ENCODE data around the gene MSI2.

GRCh38 chr17:57420734-57421717 is 164.7 kb downstream of the MSI2 start:
- TF ChIP-seq, protein P1, sequence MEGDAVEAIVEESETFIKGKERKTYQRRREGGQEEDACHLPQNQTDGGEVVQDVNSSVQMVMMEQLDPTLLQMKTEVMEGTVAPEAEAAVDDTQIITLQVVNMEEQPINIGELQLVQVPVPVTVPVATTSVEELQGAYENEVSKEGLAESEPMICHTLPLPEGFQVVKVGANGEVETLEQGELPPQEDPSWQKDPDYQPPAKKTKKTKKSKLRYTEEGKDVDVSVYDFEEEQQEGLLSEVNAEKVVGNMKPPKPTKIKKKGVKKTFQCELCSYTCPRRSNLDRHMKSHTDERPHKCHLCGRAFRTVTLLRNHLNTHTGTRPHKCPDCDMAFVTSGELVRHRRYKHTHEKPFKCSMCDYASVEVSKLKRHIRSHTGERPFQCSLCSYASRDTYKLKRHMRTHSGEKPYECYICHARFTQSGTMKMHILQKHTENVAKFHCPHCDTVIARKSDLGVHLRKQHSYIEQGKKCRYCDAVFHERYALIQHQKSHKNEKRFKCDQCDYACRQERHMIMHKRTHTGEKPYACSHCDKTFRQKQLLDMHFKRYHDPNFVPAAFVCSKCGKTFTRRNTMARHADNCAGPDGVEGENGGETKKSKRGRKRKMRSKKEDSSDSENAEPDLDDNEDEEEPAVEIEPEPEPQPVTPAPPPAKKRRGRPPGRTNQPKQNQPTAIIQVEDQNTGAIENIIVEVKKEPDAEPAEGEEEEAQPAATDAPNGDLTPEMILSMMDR (IDR thresholded peaks at IDR 0.05; ENCODE audit: low read depth, low read length, poor library complexity, severe bottlenecking), result no peak
- no peak for TF ChIP-seq EZH2phosphoT487 (IDR thresholded peaks at IDR 0.05; ENCODE audit: borderline replicate concordance, low read length)

Data from DOHH2 (cell line).